Vagina (tissue), 2 donors: Measurements from ENCODE around the gene EFNA1.

Source experiments
- POLR2A ChIP-seq, 2 donors: fragments of 450-650 bp; IDR thresholded peaks; one replicate each; pipeline ENCODE4 v1.6.1; 2017; ENCODE audit warnings: antibody characterized with exemption in 2 of 2, mild to moderate bottlenecking in 2 of 2, moderate library complexity in 2 of 2
- POLR2AphosphoS5 ChIP-seq, 2 donors: sonication (generic); formaldehyde crosslinking; IDR thresholded peaks; one replicate each; pipeline ENCODE4 v1.9.0; 2017; ENCODE audit warnings: antibody characterized with exemption in 2 of 2, mild to moderate bottlenecking in 2 of 2, low read depth in 1 of 2; ENCODE audit not compliant: insufficient read depth in 1 of 2
- TF ChIP-seq, protein P1 (sequence below), 3 experiments: fragments of 450-650 bp in 2 of 3; fragments of 200-600 bp in 1 of 3; sonication (generic) in 1 of 3; IDR thresholded peaks; one replicate each; pipeline ENCODE4 v1.5.1; 2017 to 2019; ENCODE audit warnings: antibody characterized with exemption in 3 of 3, mild to moderate bottlenecking in 2 of 3, moderate library complexity in 2 of 3

DNA sequence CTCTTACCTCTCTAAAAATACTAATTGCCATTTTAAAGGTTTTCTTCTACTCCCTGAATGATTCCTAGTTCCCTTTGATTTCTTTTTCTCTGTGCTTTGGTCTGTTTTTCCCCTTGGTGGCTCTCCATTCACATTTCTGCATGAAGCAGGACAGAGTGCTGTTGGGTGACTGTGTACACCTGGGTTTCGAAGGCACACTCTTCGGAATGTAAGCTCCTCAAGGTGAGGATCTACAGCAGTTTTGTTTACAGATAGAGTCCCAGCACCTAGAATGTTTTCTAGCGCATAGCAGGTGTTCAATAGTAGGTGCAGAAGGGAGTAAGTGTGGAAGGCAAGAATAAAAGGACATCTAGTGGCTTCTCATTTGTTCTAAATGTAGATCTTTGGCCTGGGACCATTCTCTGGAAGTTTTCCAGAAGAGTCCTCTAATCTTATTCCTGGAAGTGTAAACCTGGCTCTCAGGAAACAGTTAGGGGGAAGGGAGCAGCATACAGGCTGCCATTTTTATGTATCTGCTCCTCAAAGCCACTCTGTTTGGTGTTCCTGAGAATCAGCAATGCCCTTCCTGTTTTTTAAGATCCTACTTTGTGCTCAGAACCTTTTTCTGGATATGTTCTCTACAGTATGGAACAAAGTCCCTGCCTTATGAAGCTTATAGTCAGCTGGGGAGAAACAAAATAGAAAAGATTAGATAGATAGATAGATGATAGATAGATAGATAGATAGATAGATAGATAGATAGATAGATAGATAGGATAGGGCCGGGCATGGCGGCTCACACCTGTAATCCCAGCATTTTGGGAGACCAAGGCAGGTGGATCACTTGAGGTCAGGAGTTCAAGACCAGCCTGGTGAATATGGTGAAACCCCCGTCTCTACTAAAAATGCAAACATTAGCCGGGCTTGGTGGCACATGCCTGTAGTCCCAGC is 22.8 kb upstream of the EFNA1 start:
- no peak for TF ChIP-seq POLR2AphosphoS5 (IDR thresholded peaks at IDR 0.05; ENCODE audit: insufficient read depth in 1 of 2, low read depth in 1 of 2)
- TF ChIP-seq, protein P1, sequence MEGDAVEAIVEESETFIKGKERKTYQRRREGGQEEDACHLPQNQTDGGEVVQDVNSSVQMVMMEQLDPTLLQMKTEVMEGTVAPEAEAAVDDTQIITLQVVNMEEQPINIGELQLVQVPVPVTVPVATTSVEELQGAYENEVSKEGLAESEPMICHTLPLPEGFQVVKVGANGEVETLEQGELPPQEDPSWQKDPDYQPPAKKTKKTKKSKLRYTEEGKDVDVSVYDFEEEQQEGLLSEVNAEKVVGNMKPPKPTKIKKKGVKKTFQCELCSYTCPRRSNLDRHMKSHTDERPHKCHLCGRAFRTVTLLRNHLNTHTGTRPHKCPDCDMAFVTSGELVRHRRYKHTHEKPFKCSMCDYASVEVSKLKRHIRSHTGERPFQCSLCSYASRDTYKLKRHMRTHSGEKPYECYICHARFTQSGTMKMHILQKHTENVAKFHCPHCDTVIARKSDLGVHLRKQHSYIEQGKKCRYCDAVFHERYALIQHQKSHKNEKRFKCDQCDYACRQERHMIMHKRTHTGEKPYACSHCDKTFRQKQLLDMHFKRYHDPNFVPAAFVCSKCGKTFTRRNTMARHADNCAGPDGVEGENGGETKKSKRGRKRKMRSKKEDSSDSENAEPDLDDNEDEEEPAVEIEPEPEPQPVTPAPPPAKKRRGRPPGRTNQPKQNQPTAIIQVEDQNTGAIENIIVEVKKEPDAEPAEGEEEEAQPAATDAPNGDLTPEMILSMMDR (IDR thresholded peaks at IDR 0.05): no peak
- TF ChIP-seq POLR2A (IDR thresholded peaks at IDR 0.05): no peak
